HG03025 (cell line): Measurements from ENCODE around the gene CUL3.
"Not testable (repeated sequence)": the region's sequence is repeated elsewhere in the genome, so short reads cannot be mapped to it uniquely, and the experiment has no call there.

ENCODE experiments used
- ATAC-seq: cut with Tn5 transposase; IDR thresholded peaks from one replicate; pipeline ENCODE4 v1.9.1; 2021; ENCODE audit warnings: mild to moderate bottlenecking, moderate library complexity; ENCODE audit not compliant: unreplicated experiment, low FRiP score

The CUL3 gene

GRCh38 chr2:224585211-224586088 lies at the start of gene CUL3:
TSS of gene CUL3 (minus strand) at chr2:224585363. CDS start at chr2:224585009, 354 bp downstream.
- peak; percentile 77 for ATAC-seq

- no peak for ATAC-seq
Measured at GRCh38 chr2:224630659-224631550, 45.7 kb upstream of the CUL3 start.

GRCh38 chr2:224628416-224628815 lies 43.3 kb upstream of the CUL3 start:
- ATAC-seq = no peak

- ATAC-seq = no peak
Measured at GRCh38 chr2:224626735-224627134, 41.6 kb upstream of the CUL3 start.

DNA sequence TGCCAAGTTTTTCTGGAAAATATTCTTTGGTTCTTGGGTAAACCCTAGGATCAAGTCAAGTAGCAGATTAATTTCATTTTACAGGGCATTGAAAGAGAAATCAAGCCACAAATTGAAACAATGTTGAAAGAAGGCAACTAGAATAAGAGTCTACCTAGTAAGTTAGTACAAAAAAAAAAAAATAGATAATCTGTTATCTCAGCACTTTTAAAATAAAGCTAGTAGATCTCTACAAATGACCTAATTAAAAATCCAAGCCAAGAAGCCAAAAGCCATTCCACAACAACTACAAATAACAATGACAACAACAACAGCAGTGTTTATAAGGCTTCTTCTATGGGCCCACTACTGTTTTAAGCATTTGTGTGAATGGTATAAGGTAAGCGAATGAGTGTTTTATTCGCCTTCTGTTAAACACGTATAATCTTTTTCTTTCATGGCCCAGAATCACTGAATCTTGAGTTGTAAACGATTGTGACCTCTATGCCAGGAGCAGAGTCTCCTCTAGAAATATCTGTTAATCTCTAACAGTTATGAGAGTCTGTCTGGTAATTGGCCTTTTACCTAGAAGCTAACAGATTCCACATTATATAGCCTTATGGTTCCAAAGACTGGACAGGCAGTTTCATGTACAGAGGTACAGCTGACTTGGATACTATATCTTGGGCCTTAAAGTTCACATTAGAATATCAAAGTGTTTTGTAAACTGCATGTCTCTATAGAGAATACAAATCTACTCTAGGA lies 28.6 kb upstream of the CUL3 start:
- no peak for ATAC-seq

DNA sequence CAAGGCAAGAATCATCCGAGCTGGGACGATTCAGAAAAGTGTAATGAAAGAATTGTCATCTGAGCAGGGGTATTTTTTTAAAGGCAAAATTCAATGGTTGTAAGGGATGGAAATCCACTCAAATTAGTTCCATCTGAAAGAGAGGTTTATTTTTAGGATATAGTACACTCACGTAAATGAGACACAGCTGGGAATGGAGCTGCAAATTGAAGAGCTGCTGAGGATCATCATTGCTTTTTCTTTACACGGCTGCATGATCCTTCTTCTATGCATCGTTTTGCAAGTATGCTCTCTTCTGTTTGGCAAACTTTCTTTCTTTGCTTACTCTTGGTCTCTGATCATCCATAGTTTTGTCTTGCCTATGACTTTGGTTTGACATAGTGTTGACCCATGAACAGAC lies 27.4 kb upstream of the CUL3 start:
- no peak for ATAC-seq

DNA sequence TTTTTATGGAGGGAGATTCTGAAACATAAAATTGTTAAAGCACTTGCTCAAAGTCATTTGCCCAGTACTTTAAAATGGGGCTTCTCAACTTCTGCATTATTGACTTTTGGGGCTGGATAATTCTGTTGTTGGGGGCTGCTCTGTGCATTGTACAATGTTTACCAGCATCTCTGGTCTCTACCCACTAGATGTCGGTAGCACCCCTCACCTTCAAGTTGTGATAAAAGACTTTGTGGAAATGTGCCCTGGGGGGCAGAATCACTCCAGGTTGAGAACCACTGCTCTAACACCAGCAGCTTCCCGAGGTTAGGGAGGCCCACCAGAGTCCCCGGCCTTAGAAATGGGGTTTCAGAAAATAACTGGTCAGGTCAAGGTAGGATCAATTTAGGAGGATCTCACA lies 26.8 kb upstream of the CUL3 start:
- no peak for ATAC-seq

DNA sequence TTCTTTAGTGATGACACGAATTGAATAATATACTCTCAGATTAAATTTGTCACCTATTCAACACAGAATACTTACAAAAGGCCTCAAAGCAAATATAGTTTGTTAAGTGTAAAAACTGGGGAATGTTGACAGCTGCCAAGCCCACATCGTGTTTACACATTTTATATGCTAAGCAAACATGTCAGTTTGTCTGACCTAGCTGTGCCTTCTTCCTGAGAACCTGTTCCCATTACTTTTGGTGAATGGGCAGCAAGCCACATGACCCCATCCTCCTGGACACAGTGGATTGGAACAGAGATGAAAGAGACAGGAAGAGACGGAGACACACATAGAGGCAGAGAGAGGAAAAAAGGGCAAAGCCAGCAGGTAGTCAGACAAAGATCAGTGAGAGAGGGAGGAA lies 22.9 kb upstream of the CUL3 start:
- no peak for ATAC-seq

GRCh38 chr2:224603746-224604500 lies 18.8 kb upstream of the CUL3 start:
- not testable (repeated sequence) for ATAC-seq

- ATAC-seq = not testable (repeated sequence)
Measured at GRCh38 chr2:224602778-224603375, 17.7 kb upstream of the CUL3 start.

- no peak for ATAC-seq
Measured at GRCh38 chr2:224601923-224602322, 16.8 kb upstream of the CUL3 start.

- no peak for ATAC-seq
Measured at GRCh38 chr2:224598678-224599077, 13.5 kb upstream of the CUL3 start.

GRCh38 chr2:224596289-224596688 lies 11.1 kb upstream of the CUL3 start:
- ATAC-seq = peak; percentile 69

DNA sequence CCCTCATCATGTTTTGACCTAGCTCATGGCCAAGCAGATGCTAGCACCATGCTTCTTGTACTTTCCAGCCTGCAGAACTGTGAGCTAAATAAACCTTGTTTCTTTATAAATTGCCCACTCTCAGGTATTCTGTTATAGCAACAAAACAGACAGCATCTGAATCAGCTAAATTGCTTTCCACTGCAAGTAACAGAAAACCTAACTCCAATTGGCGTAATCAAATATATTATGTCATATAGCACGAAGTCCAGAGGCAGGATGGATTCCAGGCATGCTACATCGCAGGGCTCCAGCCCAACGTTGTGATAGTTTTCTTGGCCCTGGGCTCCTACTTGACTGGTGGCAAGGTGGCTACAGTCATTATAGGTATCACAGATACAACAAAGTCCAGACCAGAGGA lies 10.4 kb upstream of the CUL3 start:
- ATAC-seq = no peak

DNA sequence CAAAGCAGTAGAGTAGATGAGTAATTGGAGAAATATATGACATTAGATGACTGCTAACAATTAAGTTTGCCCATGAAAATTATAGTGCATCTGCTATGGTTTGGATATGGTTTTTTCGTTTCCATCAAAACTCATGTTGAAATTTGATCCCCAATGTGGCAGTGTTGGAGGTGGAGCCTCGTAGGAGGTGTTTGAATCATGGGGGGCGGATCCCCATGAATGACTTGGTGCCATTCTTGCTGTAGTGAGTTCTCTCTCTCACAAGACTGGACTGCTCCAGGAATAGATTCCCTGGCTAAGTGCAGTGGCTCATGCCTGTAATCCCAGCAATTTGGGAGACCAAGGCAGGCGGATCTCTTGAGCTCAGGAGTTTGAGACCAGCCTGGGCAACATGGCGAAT lies 9.7 kb upstream of the CUL3 start:
- ATAC-seq = no peak

- ATAC-seq = no peak
Measured at GRCh38 chr2:224591220-224591619, 6.1 kb upstream of the CUL3 start.

DNA sequence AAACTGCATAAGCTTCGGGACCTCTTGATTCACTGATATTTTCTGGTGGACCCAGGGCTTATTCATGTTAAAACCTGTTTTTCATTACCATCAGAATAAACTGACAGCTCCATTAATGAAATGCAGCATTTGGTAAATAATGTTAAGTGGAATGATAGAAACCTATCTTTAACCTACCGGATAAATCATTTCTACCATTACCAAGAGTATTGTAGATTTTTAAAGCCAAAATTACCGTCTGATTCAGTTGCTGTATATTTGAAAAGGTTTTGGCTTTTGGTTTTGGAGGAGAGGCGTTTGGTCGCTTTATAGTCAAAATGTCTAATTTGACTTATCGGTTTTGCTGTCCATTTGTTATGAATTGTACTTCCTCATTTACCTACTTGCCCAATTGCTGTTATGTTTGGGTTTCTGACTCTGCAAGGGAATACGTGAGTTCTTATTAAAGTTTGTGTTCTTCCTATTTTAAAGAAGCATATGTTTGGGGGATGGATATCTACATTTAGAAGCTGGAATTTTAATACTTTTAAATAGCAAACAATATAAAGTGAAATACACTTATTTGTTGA lies 1.0 kb upstream of the CUL3 start:
- ATAC-seq = no peak

GRCh38 chr2:224584785-224585210 lies 365 bp downstream of the CUL3 start:
- ATAC-seq = peak; percentile 25

DNA sequence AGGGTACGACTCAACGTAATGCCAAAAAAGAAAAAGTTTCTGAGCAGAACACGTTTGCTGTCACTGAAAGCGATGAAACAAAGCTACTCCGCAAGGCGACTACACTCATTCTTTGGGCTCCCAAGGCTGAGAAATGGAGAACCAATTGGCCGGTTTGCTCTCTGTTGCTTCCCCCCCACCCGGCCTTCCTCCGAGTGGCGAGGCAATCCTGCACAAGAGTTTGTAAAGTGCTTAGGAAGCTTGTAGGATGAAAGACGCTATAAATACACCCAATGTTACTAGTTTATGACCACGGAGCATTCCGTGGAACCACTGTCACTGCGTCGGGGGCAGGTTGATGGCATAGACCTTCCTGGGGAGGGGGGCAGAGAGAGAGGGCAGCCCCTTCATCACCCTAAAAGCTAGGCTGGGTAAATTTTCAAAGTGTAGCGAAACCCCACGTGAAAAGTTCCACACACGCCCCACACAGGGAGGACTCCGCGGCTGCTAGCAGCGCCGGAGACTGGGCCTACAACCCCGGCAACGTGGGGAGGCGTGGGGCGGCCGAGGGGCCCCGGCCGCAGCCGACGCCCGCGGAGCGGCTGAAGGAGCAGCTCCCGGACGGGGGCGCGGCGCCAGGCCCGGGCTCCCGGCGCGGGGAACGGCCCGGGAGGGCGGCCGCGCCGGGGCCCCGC lies 915 bp downstream of the CUL3 start:
- ATAC-seq = no peak
